ENCODE measurements around the gene OR2D2.
A peak's percentile ranks its signal among the peaks of the same experiment; 100 is the strongest.

OR2D2 gene, protein sequence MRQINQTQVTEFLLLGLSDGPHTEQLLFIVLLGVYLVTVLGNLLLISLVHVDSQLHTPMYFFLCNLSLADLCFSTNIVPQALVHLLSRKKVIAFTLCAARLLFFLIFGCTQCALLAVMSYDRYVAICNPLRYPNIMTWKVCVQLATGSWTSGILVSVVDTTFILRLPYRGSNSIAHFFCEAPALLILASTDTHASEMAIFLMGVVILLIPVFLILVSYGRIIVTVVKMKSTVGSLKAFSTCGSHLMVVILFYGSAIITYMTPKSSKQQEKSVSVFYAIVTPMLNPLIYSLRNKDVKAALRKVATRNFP

DNA sequence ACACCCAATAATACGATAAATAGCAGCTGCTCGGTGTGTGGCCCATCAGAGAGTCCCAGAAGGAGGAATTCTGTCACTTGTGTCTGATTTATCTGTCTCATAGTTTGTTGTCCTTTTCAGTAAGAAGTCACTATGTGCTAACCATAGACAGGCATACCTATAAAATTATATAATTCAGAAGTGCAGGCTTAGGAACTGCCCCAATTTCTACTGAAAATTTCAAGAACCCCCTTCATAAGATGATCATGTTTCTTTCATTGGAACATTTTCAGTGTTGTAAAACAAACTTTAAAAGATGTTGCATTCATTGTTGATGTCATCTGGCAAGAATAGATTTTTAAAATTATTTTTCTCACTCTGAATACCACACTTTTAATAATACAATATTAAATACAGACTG lies at the start of gene OR2D2:
Gene OR2D2, minus strand, starts transcription at position 101 of the 400 bp plus-strand sequence. Its CDS starts 0 bp downstream, at position 101.
- Histone ChIP-seq H3K4me1 (ENCODE audit: insufficient read depth, low read length) (no peaks in the 10 kb centered on the region), H3K9me3 (ENCODE audit: low read length) (peaks cover 3% of the 10 kb centered on the region), H3K27me3 (ENCODE audit: control insufficient read depth in 1 of 2, insufficient read depth in 2 of 2, low read length in 2 of 2) (no peaks in the 10 kb centered on the region), H3K36me3 (ENCODE audit: insufficient read depth, low read length) (no peaks in the 10 kb centered on the region), H3K27ac (ENCODE audit: low read depth, low read length) (no peak within 1 kb of the TSS), H3K9ac (ENCODE audit: low read length) (no peak within 1 kb of the TSS), H3K4me3 (ENCODE audit: low read depth in 1 of 2, low read length in 2 of 2) (no peak within 1 kb of the TSS)

DNA sequence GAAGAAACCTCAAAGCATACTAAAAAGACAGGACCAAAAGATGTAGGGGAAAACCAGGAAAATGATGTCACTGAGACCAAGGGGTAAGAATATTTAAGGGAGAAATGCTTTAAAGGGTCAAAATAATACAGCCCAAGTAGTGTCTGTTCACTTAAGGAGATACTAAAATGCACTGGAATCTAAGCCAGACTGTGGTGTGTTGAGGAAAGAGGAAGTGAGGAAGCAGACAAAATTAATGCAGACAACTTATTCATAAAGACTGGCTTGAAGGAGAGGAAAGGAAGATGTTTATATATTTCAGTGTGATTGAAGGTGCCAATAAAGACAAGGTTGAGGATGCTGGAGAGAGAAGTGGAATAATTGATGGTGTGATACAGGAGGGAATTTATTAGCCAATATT lies 49.7 kb upstream of the OR2D2 start:
- H3K4me1 ChIP-seq (ENCODE audit: insufficient read depth, low read length), result no peaks in the 10 kb centered on the region
- no peak overlapping the region for H3K27ac ChIP-seq (ENCODE audit: low read depth, low read length)
- no peaks in the 10 kb centered on the region for H3K27me3 ChIP-seq (ENCODE audit: control insufficient read depth in 1 of 2, insufficient read depth in 2 of 2, low read length in 2 of 2)
- H3K9me3 ChIP-seq (ENCODE audit: low read length), result no peaks in the 10 kb centered on the region
- no peaks in the 10 kb centered on the region for H3K36me3 ChIP-seq (ENCODE audit: insufficient read depth, low read length)
- no peak overlapping the region for H3K4me3 ChIP-seq (ENCODE audit: low read depth in 1 of 2, low read length in 2 of 2)
- H3K9ac ChIP-seq (ENCODE audit: low read length), result no peak overlapping the region

DNA sequence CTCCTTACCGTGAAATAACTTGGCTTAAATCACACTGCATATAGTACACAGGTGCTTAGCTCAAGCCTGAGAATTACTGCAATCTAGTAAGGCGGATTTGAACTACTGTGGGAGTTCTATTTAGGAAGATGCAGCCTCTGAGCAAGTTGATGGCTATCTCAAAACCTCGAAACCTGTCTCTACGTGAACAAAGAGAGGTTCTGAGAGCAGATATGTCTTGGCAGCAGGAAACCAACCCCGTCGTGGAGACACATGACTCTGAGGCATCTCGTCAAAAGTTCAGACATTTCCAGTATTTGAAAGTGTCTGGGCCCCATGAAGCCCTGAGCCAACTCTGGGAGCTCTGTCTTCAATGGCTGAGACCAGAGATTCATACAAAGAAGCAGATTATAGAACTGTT lies 39.8 kb upstream of the OR2D2 start:
- H3K27ac ChIP-seq (ENCODE audit: low read depth, low read length), result no peak overlapping the region
- no peaks in the 10 kb centered on the region for H3K27me3 ChIP-seq (ENCODE audit: control insufficient read depth in 1 of 2, insufficient read depth in 2 of 2, low read length in 2 of 2)
- no peak overlapping the region for H3K9ac ChIP-seq (ENCODE audit: low read length)
- H3K4me1 ChIP-seq (ENCODE audit: insufficient read depth, low read length), result peaks cover 4% of the 10 kb centered on the region
- no peak overlapping the region for H3K4me3 ChIP-seq (ENCODE audit: low read depth in 1 of 2, low read length in 2 of 2)
- no peaks in the 10 kb centered on the region for H3K9me3 ChIP-seq (ENCODE audit: low read length)
- no peaks in the 10 kb centered on the region for H3K36me3 ChIP-seq (ENCODE audit: insufficient read depth, low read length)

DNA sequence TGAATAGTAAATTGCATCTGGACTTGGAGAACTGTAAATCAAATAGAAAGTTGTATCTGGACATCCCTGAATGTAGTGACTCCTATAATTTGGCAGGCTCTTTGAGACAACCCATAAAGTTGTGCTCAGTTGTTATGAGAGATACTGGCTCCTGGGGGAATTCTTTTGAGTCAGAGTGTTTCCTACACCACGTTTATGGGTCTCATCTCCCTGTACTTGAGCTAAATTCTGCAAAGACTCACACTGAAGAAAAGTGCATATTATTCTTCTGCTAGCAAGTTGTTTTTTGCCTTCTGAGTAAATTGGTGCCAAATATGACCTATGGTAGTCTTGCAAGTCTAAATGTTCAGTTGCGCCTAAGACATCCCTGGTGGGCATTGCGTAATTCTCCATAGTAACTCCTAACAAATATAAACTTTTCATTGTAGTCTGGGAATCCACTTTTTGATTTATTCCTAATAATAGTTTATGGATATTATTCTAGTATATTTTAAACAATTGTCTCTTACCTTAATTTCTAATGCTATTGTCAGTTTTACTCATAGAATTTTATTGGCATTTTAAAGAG lies 38.9 kb upstream of the OR2D2 start:
- Histone ChIP-seq H3K9me3 (ENCODE audit: low read length) (no peaks in the 10 kb centered on the region), H3K4me3 (ENCODE audit: low read depth in 1 of 2, low read length in 2 of 2) (no peak overlapping the region), H3K9ac (ENCODE audit: low read length) (no peak overlapping the region), H3K27me3 (ENCODE audit: control insufficient read depth in 1 of 2, insufficient read depth in 2 of 2, low read length in 2 of 2) (no peaks in the 10 kb centered on the region), H3K36me3 (ENCODE audit: insufficient read depth, low read length) (no peaks in the 10 kb centered on the region), H3K27ac (ENCODE audit: low read depth, low read length) (no peak overlapping the region), H3K4me1 (ENCODE audit: insufficient read depth, low read length) (peaks cover 7% of the 10 kb centered on the region)

DNA sequence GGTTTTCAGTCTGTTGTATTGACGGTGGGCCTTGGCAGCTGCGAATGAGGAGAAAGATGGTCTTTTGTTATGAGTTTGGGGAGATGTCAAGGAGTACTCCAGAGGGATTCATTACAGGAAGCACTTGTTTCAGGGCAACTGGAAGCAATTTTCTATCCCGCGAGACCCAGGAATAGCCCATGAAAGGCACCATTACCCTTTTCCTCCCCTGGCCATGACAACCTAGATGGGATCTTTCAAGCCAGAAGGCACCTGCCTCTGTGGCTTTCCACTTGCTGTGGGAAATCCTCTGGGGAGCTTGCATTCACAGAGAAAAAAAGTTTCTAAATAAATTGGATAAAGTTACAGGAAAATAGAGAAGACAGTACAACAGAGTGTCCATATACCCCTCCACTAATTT lies 36.6 kb upstream of the OR2D2 start:
- no peaks in the 10 kb centered on the region for H3K9me3 ChIP-seq (ENCODE audit: low read length)
- no peak overlapping the region for H3K9ac ChIP-seq (ENCODE audit: low read length)
- no peak overlapping the region for H3K27ac ChIP-seq (ENCODE audit: low read depth, low read length)
- H3K27me3 ChIP-seq (ENCODE audit: control insufficient read depth in 1 of 2, insufficient read depth in 2 of 2, low read length in 2 of 2), result no peaks in the 10 kb centered on the region
- peaks cover 7% of the 10 kb centered on the region for H3K4me1 ChIP-seq (ENCODE audit: insufficient read depth, low read length)
- no peaks in the 10 kb centered on the region for H3K36me3 ChIP-seq (ENCODE audit: insufficient read depth, low read length)
- no peak overlapping the region for H3K4me3 ChIP-seq (ENCODE audit: low read depth in 1 of 2, low read length in 2 of 2)

DNA sequence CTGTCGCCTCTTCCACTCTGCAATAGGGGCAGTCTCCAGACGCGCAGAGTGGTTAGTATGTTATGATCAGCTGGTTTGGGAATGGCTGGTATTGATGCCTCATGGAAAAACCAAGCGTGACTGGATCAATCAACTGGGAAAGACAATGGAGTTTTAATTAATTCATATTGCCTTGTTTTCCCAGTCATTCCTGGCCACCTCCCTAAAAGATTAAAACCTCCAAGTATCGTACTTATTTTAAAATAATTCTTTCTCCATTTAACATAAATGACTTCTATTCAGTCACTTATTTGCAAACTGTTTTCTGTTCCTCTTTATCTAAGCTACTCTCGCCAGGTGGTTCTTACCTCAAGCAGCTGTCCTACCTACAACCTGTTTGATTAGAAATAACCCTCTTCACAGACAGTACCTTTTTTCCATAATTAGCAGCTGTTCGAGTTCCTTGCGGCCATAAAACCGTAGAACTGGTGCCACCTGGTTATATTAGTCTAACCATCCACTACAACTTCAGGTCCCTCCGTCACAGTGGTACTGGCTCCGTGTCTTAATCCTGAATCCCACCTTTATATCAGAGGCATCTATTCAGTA lies 34.8 kb upstream of the OR2D2 start:
- Histone ChIP-seq H3K27me3 (ENCODE audit: control insufficient read depth in 1 of 2, insufficient read depth in 2 of 2, low read length in 2 of 2) (no peaks in the 10 kb centered on the region), H3K27ac (ENCODE audit: low read depth, low read length) (no peak overlapping the region), H3K4me3 (ENCODE audit: low read depth in 1 of 2, low read length in 2 of 2) (peak overlapping the region in 1 of 2 donors; percentile 76), H3K4me1 (ENCODE audit: insufficient read depth, low read length) (peaks cover 7% of the 10 kb centered on the region), H3K36me3 (ENCODE audit: insufficient read depth, low read length) (no peaks in the 10 kb centered on the region), H3K9me3 (ENCODE audit: low read length) (no peaks in the 10 kb centered on the region), H3K9ac (ENCODE audit: low read length) (no peak overlapping the region)

DNA sequence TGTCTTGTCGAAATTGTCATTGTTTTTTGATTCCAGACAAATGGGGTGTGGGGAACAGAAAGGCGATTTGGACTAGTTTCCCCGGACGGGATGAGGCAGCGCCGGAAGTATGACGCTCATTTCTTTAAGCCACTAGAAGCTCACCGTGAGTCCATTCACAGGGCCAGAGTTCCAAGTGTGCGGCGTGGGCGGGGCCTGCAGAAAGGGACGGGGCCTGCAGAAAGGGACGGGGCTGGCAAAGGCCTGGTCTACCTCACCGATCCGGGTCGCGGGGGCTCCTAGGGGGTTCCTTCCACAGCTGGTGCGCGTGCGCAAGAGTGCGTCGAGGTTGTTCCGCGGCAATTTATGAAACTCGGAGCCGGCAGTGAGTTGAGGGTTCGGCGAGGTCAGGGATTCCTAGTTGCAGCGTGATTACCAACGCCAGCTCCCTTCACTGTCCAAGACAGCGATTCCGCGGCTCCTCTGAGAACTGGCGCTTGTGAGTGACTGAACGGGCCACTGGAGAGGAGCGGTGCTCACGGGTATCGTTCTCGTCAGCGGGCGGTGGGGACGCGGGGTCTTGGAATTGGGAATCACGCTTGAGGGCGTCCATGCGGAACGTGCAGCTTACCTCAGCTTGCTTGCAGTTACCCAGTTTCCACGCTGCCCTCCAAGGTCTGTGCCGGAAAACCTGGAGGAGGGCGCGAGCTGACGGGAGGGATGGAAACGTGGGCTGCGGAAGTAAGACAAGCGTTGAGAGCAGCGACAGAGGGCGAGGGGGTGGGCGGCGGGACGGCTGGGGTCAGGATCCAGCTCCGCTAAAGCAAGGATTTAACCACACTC lies 34.1 kb upstream of the OR2D2 start, which contains the start of gene ZNF215:
Gene ZNF215, plus strand, starts transcription at position 219 of the 822 bp plus-strand sequence. CDS start 5,847 bp downstream, outside the sequence.
- no peaks in the 10 kb centered on the region for H3K27me3 ChIP-seq (ENCODE audit: control insufficient read depth in 1 of 2, insufficient read depth in 2 of 2, low read length in 2 of 2)
- peak within 1 kb of the TSS; percentile 58 to 76 for H3K4me3 ChIP-seq (ENCODE audit: low read depth in 1 of 2, low read length in 2 of 2)
- H3K36me3 ChIP-seq (ENCODE audit: insufficient read depth, low read length), result no peaks in the 10 kb centered on the region
- peaks cover 7% of the 10 kb centered on the region for H3K4me1 ChIP-seq (ENCODE audit: insufficient read depth, low read length)
- H3K9ac ChIP-seq (ENCODE audit: low read length), result no peak within 1 kb of the TSS
- no peak within 1 kb of the TSS for H3K27ac ChIP-seq (ENCODE audit: low read depth, low read length)
- H3K9me3 ChIP-seq (ENCODE audit: low read length), result no peaks in the 10 kb centered on the region

DNA sequence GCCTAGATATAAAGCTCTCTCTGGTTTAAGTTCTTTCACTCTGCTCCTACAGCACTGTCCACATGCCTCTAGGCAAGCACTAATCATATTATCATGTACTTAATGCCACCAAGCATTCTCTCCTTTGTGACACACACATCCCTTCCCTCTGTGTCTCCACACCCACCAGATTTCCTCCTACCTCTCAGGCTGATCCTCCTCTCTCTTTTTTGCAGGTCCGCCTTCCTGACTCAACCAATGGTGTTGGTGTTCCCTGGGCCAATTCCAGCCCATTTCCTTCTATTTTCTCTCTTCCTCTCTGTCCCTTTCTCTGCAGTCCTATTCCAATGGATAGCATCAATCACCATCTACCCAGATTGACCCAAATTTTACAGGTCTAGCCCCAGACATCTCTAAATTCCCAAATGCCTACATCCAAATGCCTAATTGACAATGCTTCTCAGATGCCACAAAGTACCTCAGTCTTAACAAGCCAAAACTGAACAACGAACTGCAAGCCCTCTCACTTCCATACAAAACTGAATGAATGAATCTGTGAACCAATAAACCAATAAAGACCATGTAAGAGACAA lies 33.4 kb upstream of the OR2D2 start:
- peaks cover 7% of the 10 kb centered on the region for H3K4me1 ChIP-seq (ENCODE audit: insufficient read depth, low read length)
- H3K9me3 ChIP-seq (ENCODE audit: low read length), result no peaks in the 10 kb centered on the region
- H3K36me3 ChIP-seq (ENCODE audit: insufficient read depth, low read length), result no peaks in the 10 kb centered on the region
- H3K4me3 ChIP-seq (ENCODE audit: low read depth in 1 of 2, low read length in 2 of 2), result peak overlapping the region; percentile 58 to 76
- no peak overlapping the region for H3K9ac ChIP-seq (ENCODE audit: low read length)
- H3K27ac ChIP-seq (ENCODE audit: low read depth, low read length), result no peak overlapping the region
- H3K27me3 ChIP-seq (ENCODE audit: control insufficient read depth in 1 of 2, insufficient read depth in 2 of 2, low read length in 2 of 2), result no peaks in the 10 kb centered on the region

DNA sequence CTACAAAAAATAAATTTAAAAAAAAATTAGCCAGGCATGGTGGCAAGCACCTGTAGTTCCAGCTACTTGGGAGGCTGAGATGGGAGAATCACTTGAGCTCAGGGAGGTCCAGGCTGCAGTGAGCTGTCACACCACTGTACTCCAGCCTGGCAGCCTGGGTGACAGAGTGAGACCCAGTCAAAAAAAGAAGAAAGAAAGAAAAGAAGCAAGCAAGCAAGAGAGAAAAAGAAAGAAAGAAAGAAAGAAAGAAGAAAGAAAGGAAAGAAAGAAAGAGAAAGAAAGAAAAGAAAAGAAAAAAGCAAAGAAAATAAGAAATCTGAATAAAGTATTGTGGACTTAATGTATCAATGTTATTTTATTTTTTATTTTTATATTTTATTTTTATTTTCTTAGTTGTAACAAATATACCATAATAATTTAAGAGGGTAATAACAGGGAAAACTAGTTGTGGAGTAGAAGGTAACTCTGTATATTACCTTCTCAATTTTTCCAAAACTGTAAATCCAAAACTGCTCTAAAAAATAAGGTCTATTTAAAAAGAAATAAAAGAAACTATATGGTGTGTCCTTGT lies 32.8 kb upstream of the OR2D2 start:
- Histone ChIP-seq H3K9me3 (ENCODE audit: low read length) (no peaks in the 10 kb centered on the region), H3K4me1 (ENCODE audit: insufficient read depth, low read length) (peaks cover 7% of the 10 kb centered on the region), H3K36me3 (ENCODE audit: insufficient read depth, low read length) (no peaks in the 10 kb centered on the region), H3K27me3 (ENCODE audit: control insufficient read depth in 1 of 2, insufficient read depth in 2 of 2, low read length in 2 of 2) (no peaks in the 10 kb centered on the region), H3K9ac (ENCODE audit: low read length) (no peak overlapping the region), H3K4me3 (ENCODE audit: low read depth in 1 of 2, low read length in 2 of 2) (no peak overlapping the region), H3K27ac (ENCODE audit: low read depth, low read length) (no peak overlapping the region)

DNA sequence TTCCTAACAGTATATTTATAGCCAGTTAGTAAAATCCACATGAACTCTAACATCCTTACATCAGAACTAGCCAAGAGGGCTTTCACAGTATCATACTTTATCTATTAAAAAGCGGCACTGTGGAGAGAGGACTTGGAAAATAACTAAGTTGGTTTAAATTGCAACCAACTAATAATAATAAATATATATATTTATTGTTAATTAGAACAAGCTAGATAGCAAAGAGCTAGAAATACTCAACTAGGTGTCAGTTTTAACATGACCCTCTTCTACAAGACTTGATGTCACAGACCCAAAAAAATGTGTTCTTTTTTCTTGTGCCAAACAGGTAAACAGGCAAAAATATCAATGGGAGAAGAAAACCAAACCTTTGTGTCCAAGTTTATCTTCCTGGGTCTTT lies 28.4 kb upstream of the OR2D2 start, which contains the start of gene OR2D3:
Gene OR2D3, plus strand, starts transcription at position 301 of the 400 bp plus-strand sequence. Its CDS starts 0 bp downstream, at position 301.
- Histone ChIP-seq H3K4me1 (ENCODE audit: insufficient read depth, low read length) (no peaks in the 10 kb centered on the region), H3K27ac (ENCODE audit: low read depth, low read length) (no peak within 1 kb of the TSS), H3K4me3 (ENCODE audit: low read depth in 1 of 2, low read length in 2 of 2) (no peak within 1 kb of the TSS), H3K36me3 (ENCODE audit: insufficient read depth, low read length) (no peaks in the 10 kb centered on the region), H3K27me3 (ENCODE audit: control insufficient read depth in 1 of 2, insufficient read depth in 2 of 2, low read length in 2 of 2) (no peaks in the 10 kb centered on the region), H3K9me3 (ENCODE audit: low read length) (no peaks in the 10 kb centered on the region), H3K9ac (ENCODE audit: low read length) (no peak within 1 kb of the TSS)

All from muscle layer of colon (tissue), 2 donors.